ENCODE results near the gene TNRC6A.
"Not testable (repeated sequence)": the region's sequence is repeated elsewhere in the genome, so short reads cannot be mapped to it uniquely, and the experiment has no call there.

TNRC6A gene

DNA sequence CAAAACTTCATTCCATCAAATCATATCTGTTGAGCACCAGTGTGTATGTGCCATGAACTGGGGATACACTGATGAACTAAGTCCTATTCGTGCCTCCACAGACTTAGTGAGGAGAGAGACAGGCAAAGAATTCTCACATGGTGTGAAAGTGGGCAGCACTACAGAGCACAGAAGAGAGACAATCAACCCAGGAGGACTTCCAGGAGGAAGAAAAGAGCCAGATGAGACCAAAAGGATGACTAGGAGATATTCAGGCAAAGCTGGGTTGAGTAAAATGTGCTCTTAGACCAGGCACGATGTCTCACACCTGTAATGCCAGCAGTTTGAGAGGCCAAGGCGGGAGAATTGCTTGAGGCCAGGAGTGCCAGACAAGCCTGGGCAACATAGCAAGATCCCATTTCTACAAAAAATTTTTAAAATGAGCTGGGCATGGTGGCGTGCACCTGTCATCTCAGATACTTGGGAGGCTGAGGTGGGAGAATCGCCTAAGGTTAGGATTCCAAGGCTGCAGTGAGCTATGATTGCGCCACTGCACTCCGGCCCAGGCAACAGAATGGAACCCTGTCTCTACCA lies 30.2 kb upstream of the TNRC6A start:
- Histone ChIP-seq H3K9me3 (ENCODE audit: insufficient read depth, low read depth, low read length) (no peaks in the 10 kb centered on the region), H3K4me1 (ENCODE audit: insufficient read depth, low read length, poor library complexity, severe bottlenecking) (no peaks in the 10 kb centered on the region), H4K20me1 (ENCODE audit: insufficient read depth, low read length, poor library complexity, severe bottlenecking) (no peaks in the 10 kb centered on the region), H3F3A (ENCODE audit: low read depth) (no peaks in the 10 kb centered on the region), H3K4me3 (ENCODE audit: low read length, poor library complexity, severe bottlenecking) (no peak overlapping the region), H3K36me3 (ENCODE audit: insufficient read depth, low read length) (no peaks in the 10 kb centered on the region), H3K27me3 (ENCODE audit: insufficient read depth, low read length, poor library complexity, severe bottlenecking) (no peaks in the 10 kb centered on the region), H3K4me2 (ENCODE audit: low read depth, low read length, poor library complexity, severe bottlenecking) (no peak overlapping the region), H3K9me2 (replicated peaks; ENCODE audit: low read depth, low read length) (no peaks in the 10 kb centered on the region), H3K9ac (ENCODE audit: low read depth, low read length, poor library complexity, severe bottlenecking) (no peak overlapping the region), H2AFZ (ENCODE audit: low read length) (no peak overlapping the region), H3K79me2 (ENCODE audit: insufficient read depth, low read length) (no peaks in the 10 kb centered on the region)
- no peak for TF ChIP-seq EZH2phosphoT487 (IDR thresholded peaks at IDR 0.05; ENCODE audit: borderline replicate concordance)
- TF ChIP-seq, protein P1, sequence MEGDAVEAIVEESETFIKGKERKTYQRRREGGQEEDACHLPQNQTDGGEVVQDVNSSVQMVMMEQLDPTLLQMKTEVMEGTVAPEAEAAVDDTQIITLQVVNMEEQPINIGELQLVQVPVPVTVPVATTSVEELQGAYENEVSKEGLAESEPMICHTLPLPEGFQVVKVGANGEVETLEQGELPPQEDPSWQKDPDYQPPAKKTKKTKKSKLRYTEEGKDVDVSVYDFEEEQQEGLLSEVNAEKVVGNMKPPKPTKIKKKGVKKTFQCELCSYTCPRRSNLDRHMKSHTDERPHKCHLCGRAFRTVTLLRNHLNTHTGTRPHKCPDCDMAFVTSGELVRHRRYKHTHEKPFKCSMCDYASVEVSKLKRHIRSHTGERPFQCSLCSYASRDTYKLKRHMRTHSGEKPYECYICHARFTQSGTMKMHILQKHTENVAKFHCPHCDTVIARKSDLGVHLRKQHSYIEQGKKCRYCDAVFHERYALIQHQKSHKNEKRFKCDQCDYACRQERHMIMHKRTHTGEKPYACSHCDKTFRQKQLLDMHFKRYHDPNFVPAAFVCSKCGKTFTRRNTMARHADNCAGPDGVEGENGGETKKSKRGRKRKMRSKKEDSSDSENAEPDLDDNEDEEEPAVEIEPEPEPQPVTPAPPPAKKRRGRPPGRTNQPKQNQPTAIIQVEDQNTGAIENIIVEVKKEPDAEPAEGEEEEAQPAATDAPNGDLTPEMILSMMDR (conservative IDR thresholded peaks at IDR 0.05; ENCODE audit: low read length) = no peak

DNA sequence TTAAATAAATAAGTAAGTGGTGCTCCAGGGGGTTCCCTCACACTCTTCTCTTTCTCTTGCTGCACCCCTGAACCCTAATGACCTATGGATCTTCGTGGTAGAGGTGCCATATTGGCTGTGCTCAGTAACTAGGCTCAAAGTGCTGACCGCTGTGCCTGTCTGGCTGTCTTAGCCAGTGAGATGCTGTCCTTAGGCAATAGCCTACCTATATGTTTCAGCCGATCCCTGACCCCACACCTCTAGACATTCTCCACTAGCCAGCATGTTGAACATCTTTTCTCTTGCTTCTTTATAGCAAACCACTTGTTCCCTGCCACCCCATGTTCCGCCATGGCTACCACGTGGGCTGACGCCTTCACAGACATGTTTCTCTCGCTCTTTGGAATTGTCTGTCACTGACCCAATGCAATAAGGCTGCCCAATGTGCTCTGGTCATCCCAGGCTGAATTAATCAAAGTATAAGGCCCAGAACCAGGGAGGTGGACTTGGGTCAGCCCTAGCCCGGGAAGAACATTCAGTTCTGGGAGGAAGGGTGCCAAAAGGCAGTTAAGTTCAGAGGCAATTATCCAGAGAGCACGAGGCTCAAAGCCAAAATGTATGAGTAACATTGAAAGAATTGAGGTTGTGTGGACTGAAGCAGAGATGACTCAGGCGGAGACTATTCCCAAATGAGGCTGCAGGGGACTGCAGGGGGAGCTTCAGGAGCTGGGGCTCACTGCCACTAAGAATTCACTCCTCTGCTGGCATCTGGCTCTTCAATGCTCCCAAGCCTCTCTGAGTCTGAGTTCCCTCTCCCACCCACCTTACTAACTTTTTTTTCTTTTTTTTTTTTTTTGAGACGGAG lies 28.7 kb upstream of the TNRC6A start:
- Histone ChIP-seq H3K4me3 (ENCODE audit: low read length, poor library complexity, severe bottlenecking) (no peak overlapping the region), H3K9ac (ENCODE audit: low read depth, low read length, poor library complexity, severe bottlenecking) (no peak overlapping the region), H3K4me2 (ENCODE audit: low read depth, low read length, poor library complexity, severe bottlenecking) (no peak overlapping the region)

DNA sequence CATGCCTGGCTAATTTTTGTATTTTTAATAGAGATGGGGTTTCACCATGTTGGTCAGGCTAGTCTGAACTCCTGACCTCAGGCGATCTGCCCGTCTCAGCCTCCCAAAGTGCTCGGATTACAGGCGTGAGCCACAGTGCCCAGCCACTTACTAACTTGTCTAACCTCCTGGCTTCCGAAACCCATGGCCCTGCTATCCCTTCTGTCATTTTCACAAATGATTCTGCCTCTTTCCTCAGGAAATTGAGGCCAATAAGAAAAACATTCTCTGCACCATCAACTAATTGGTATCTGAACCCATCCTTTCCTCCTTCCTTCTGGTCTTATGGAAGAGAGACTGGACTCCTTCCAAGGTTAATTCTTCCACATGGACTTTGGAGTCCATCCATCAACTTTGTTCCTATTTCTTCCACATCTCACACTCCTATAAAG lies 27.9 kb upstream of the TNRC6A start:
- H3K79me2 ChIP-seq (ENCODE audit: insufficient read depth, low read length) = no peaks in the 10 kb centered on the region
- H3K4me2 ChIP-seq (ENCODE audit: low read depth, low read length, poor library complexity, severe bottlenecking) = no peak overlapping the region

More for the DNA sequence above, 28.7 kb upstream of the TNRC6A start:
- Histone ChIP-seq H3K36me3 (ENCODE audit: insufficient read depth, low read length) (no peaks in the 10 kb centered on the region), H3K79me2 (ENCODE audit: insufficient read depth, low read length) (no peaks in the 10 kb centered on the region), H3K9me3 (ENCODE audit: insufficient read depth, low read depth, low read length) (no peaks in the 10 kb centered on the region), H3K27me3 (ENCODE audit: insufficient read depth, low read length, poor library complexity, severe bottlenecking) (no peaks in the 10 kb centered on the region), H4K20me1 (ENCODE audit: insufficient read depth, low read length, poor library complexity, severe bottlenecking) (no peaks in the 10 kb centered on the region), H2AFZ (ENCODE audit: low read length) (no peak overlapping the region), H3F3A (ENCODE audit: low read depth) (no peaks in the 10 kb centered on the region), H3K4me1 (ENCODE audit: insufficient read depth, low read length, poor library complexity, severe bottlenecking) (no peaks in the 10 kb centered on the region), H3K9me2 (replicated peaks; ENCODE audit: low read depth, low read length) (no peaks in the 10 kb centered on the region)
- no peak for TF ChIP-seq EZH2phosphoT487 (IDR thresholded peaks at IDR 0.05; ENCODE audit: borderline replicate concordance)
- TF ChIP-seq, protein P1 (conservative IDR thresholded peaks at IDR 0.05; ENCODE audit: low read length) = no peak

DNA sequence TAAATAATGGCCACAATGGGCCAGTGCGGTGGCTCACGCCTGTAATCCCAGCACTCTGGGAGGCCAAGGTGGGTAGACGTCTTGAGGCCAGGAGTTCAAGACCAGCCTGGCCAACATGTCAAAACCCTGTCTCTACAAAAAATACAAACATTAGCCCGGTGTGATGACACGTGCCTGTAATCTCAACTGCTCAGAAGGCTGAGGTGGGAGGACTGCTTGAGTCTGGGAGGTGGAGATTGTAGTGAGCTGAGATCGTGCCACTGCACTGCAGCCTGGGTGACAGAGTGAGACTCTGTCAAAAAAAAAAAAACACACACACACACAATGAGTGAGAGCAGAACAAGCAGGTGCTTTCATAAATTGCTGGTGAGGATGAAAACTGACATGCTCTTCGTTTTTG lies 21.7 kb upstream of the TNRC6A start:
- H2AFZ ChIP-seq (ENCODE audit: low read length); H3K4me2 ChIP-seq (ENCODE audit: low read depth, low read length, poor library complexity, severe bottlenecking): not testable (repeated sequence)

More for the DNA sequence above, 27.9 kb upstream of the TNRC6A start:
- H3K27me3 ChIP-seq (ENCODE audit: insufficient read depth, low read length, poor library complexity, severe bottlenecking) = no peaks in the 10 kb centered on the region
- H3K4me1 ChIP-seq (ENCODE audit: insufficient read depth, low read length, poor library complexity, severe bottlenecking) = no peaks in the 10 kb centered on the region
- no peaks in the 10 kb centered on the region for H3K36me3 ChIP-seq (ENCODE audit: insufficient read depth, low read length)
- TF ChIP-seq, protein P1 (conservative IDR thresholded peaks at IDR 0.05; ENCODE audit: low read length) = no peak
- TF ChIP-seq EZH2phosphoT487 (IDR thresholded peaks at IDR 0.05; ENCODE audit: borderline replicate concordance) = no peak
- no peak overlapping the region for H2AFZ ChIP-seq (ENCODE audit: low read length)
- H3K9me3 ChIP-seq (ENCODE audit: insufficient read depth, low read depth, low read length) = no peaks in the 10 kb centered on the region
- no peak overlapping the region for H3K9ac ChIP-seq (ENCODE audit: low read depth, low read length, poor library complexity, severe bottlenecking)
- H3K9me2 ChIP-seq (replicated peaks; ENCODE audit: low read depth, low read length) = no peaks in the 10 kb centered on the region
- no peaks in the 10 kb centered on the region for H3F3A ChIP-seq (ENCODE audit: low read depth)
- H3K4me3 ChIP-seq (ENCODE audit: low read length, poor library complexity, severe bottlenecking) = no peak overlapping the region
- H4K20me1 ChIP-seq (ENCODE audit: insufficient read depth, low read length, poor library complexity, severe bottlenecking) = no peaks in the 10 kb centered on the region

More for the DNA sequence above, 21.7 kb upstream of the TNRC6A start:
- H3K36me3 ChIP-seq (ENCODE audit: insufficient read depth, low read length); H3K4me3 ChIP-seq (ENCODE audit: low read length, poor library complexity, severe bottlenecking); H4K20me1 ChIP-seq (ENCODE audit: insufficient read depth, low read length, poor library complexity, severe bottlenecking); H3K79me2 ChIP-seq (ENCODE audit: insufficient read depth, low read length); H3K27me3 ChIP-seq (ENCODE audit: insufficient read depth, low read length, poor library complexity, severe bottlenecking); H3K9me2 ChIP-seq (replicated peaks; ENCODE audit: low read depth, low read length); H3F3A ChIP-seq (ENCODE audit: low read depth); H3K4me1 ChIP-seq (ENCODE audit: insufficient read depth, low read length, poor library complexity, severe bottlenecking); H3K9ac ChIP-seq (ENCODE audit: low read depth, low read length, poor library complexity, severe bottlenecking); H3K9me3 ChIP-seq (ENCODE audit: insufficient read depth, low read depth, low read length): not testable (repeated sequence)
